HG03139 (cell line): ENCODE measurements around the gene JOSD2.

Experiments used
- ATAC-seq: cut with Tn5 transposase; IDR thresholded peaks from one replicate; pipeline ENCODE4 v1.9.1; 2021; ENCODE audit not compliant: unreplicated experiment

JOSD2 gene

GRCh38 chr19:50511069-50511822, at the start of gene JOSD2:
Gene JOSD2, minus strand, starts transcription at chr19:50511191. Its CDS starts 760 bp downstream, at chr19:50510431.
- peak; percentile 86 for ATAC-seq

GRCh38 chr19:50559636-50560035, 48.6 kb upstream of the JOSD2 start:
- ATAC-seq, result no peak

- ATAC-seq, result no peak
Measured at GRCh38 chr19:50558449-50558848, 47.5 kb upstream of the JOSD2 start.

- ATAC-seq, result no peak
Measured at GRCh38 chr19:50558039-50558438, 47.0 kb upstream of the JOSD2 start.

- no peak for ATAC-seq
Measured at GRCh38 chr19:50557009-50557613, 46.1 kb upstream of the JOSD2 start.

- no peak for ATAC-seq
Measured at GRCh38 chr19:50556282-50557008, 45.5 kb upstream of the JOSD2 start.

- ATAC-seq, result no peak
Measured at GRCh38 chr19:50555450-50556281, 44.7 kb upstream of the JOSD2 start.

- no peak for ATAC-seq
Measured at GRCh38 chr19:50555033-50555432, 44.0 kb upstream of the JOSD2 start.

GRCh38 chr19:50554212-50554611, 43.2 kb upstream of the JOSD2 start:
- no peak for ATAC-seq

- ATAC-seq, result no peak
Measured at GRCh38 chr19:50553134-50553703, 42.2 kb upstream of the JOSD2 start.

- no peak for ATAC-seq
Measured at GRCh38 chr19:50552540-50552939, 41.5 kb upstream of the JOSD2 start.

- ATAC-seq, result no peak
Measured at GRCh38 chr19:50551715-50552187, 40.8 kb upstream of the JOSD2 start.

GRCh38 chr19:50551034-50551714, 40.2 kb upstream of the JOSD2 start:
- ATAC-seq, result no peak

- ATAC-seq, result no peak
Measured at GRCh38 chr19:50550594-50550966, 39.6 kb upstream of the JOSD2 start.

GRCh38 chr19:50549927-50550593, 39.1 kb upstream of the JOSD2 start:
- ATAC-seq, result no peak

- no peak for ATAC-seq
Measured at GRCh38 chr19:50549059-50549926, 38.3 kb upstream of the JOSD2 start.

- ATAC-seq, result no peak
Measured at GRCh38 chr19:50548191-50549058, 37.4 kb upstream of the JOSD2 start.
